Mucosa of stomach (tissue), 1 donor: ENCODE measurements around the gene UBTD2.

Source experiments
- H3K27me3 ChIP-seq: one replicate; pipeline ENCODE4 v1.7.0; 2013; ENCODE audit warnings: mild to moderate bottlenecking, low read length; ENCODE audit not compliant: control insufficient read depth, insufficient read depth
- H3K36me3 ChIP-seq: one replicate; pipeline ENCODE4 v1.7.0; 2013; ENCODE audit warnings: low read length; ENCODE audit not compliant: control insufficient read depth, insufficient read depth
- H3K4me1 ChIP-seq: one replicate; pipeline ENCODE4 v1.7.0; 2013; ENCODE audit warnings: mild to moderate bottlenecking, low read length; ENCODE audit not compliant: control insufficient read depth, insufficient read depth
- H3K4me3 ChIP-seq: one replicate; pipeline ENCODE4 v1.7.0; 2013; ENCODE audit warnings: low read length
- H3K9ac ChIP-seq: one replicate; pipeline ENCODE4 v1.7.0; 2013; ENCODE audit warnings: mild to moderate bottlenecking, low read length, moderate library complexity
- H3K9me3 ChIP-seq: one replicate; pipeline ENCODE4 v1.7.0; 2013; ENCODE audit warnings: mild to moderate bottlenecking, low read length, moderate library complexity; ENCODE audit not compliant: control insufficient read depth
- donor health status: Pancreatic carcinoma.

UBTD2 gene

GRCh38 chr5:172170251-172170701 lies 113.3 kb downstream of the UBTD2 start:
- Histone ChIP-seq H3K4me1 (peaks cover 10% of the 10 kb centered on the region), H3K9ac (no peak overlapping the region), H3K36me3 (no peaks in the 10 kb centered on the region), H3K27me3 (no peaks in the 10 kb centered on the region), H3K4me3 (no peak overlapping the region), H3K9me3 (no peaks in the 10 kb centered on the region)

GRCh38 chr5:172169216-172169615 lies 114.3 kb downstream of the UBTD2 start:
- Histone ChIP-seq H3K4me3 (no peak overlapping the region), H3K9ac (no peak overlapping the region), H3K36me3 (no peaks in the 10 kb centered on the region), H3K4me1 (peaks cover 15% of the 10 kb centered on the region), H3K27me3 (no peaks in the 10 kb centered on the region), H3K9me3 (no peaks in the 10 kb centered on the region)

- Histone ChIP-seq H3K9me3 (no peaks in the 10 kb centered on the region), H3K27me3 (no peaks in the 10 kb centered on the region), H3K4me3 (no peak overlapping the region), H3K9ac (no peak overlapping the region), H3K4me1 (peaks cover 15% of the 10 kb centered on the region), H3K36me3 (no peaks in the 10 kb centered on the region)
Measured at GRCh38 chr5:172168311-172168710, 115.3 kb downstream of the UBTD2 start.

GRCh38 chr5:172167895-172168294 lies 115.7 kb downstream of the UBTD2 start:
- H3K9me3 ChIP-seq, result no peaks in the 10 kb centered on the region
- no peak overlapping the region for H3K9ac ChIP-seq
- H3K36me3 ChIP-seq, result no peaks in the 10 kb centered on the region
- peaks cover 15% of the 10 kb centered on the region for H3K4me1 ChIP-seq
- no peak overlapping the region for H3K4me3 ChIP-seq
- H3K27me3 ChIP-seq, result no peaks in the 10 kb centered on the region

GRCh38 chr5:172166030-172166826 lies 117.3 kb downstream of the UBTD2 start:
- H3K9ac ChIP-seq, result no peak overlapping the region
- peaks cover 15% of the 10 kb centered on the region for H3K4me1 ChIP-seq
- no peak overlapping the region for H3K4me3 ChIP-seq
- no peaks in the 10 kb centered on the region for H3K27me3 ChIP-seq
- H3K9me3 ChIP-seq, result no peaks in the 10 kb centered on the region
- no peaks in the 10 kb centered on the region for H3K36me3 ChIP-seq

GRCh38 chr5:172165465-172165864 lies 118.1 kb downstream of the UBTD2 start:
- H3K9me3 ChIP-seq, result no peaks in the 10 kb centered on the region

GRCh38 chr5:172164769-172165212 lies 118.8 kb downstream of the UBTD2 start:
- peaks cover 15% of the 10 kb centered on the region for H3K4me1 ChIP-seq
- H3K27me3 ChIP-seq, result no peaks in the 10 kb centered on the region
- H3K36me3 ChIP-seq, result no peaks in the 10 kb centered on the region
- no peak overlapping the region for H3K9ac ChIP-seq
- no peak overlapping the region for H3K4me3 ChIP-seq
- H3K9me3 ChIP-seq, result no peaks in the 10 kb centered on the region

More at GRCh38 chr5:172165465-172165864, 118.1 kb downstream of the UBTD2 start:
- H3K27me3 ChIP-seq, result no peaks in the 10 kb centered on the region
- no peaks in the 10 kb centered on the region for H3K36me3 ChIP-seq
- H3K4me3 ChIP-seq, result no peak overlapping the region
- H3K4me1 ChIP-seq, result peaks cover 15% of the 10 kb centered on the region
- H3K9ac ChIP-seq, result no peak overlapping the region

GRCh38 chr5:172163346-172163745 lies 120.2 kb downstream of the UBTD2 start:
- no peak overlapping the region for H3K9ac ChIP-seq
- no peaks in the 10 kb centered on the region for H3K27me3 ChIP-seq
- H3K36me3 ChIP-seq, result no peaks in the 10 kb centered on the region
- H3K4me3 ChIP-seq, result no peak overlapping the region
- peaks cover 15% of the 10 kb centered on the region for H3K4me1 ChIP-seq
- no peaks in the 10 kb centered on the region for H3K9me3 ChIP-seq

GRCh38 chr5:172162987-172163343 lies 120.6 kb downstream of the UBTD2 start:
- no peaks in the 10 kb centered on the region for H3K27me3 ChIP-seq
- no peaks in the 10 kb centered on the region for H3K9me3 ChIP-seq
- H3K36me3 ChIP-seq, result no peaks in the 10 kb centered on the region
- H3K4me1 ChIP-seq, result peaks cover 13% of the 10 kb centered on the region
- no peak overlapping the region for H3K9ac ChIP-seq
- no peak overlapping the region for H3K4me3 ChIP-seq

GRCh38 chr5:172162323-172162986 lies 121.1 kb downstream of the UBTD2 start:
- Histone ChIP-seq H3K4me3 (no peak overlapping the region), H3K9me3 (no peaks in the 10 kb centered on the region), H3K27me3 (no peaks in the 10 kb centered on the region), H3K4me1 (peaks cover 10% of the 10 kb centered on the region), H3K36me3 (no peaks in the 10 kb centered on the region), H3K9ac (no peak overlapping the region)

- Histone ChIP-seq H3K9me3 (no peaks in the 10 kb centered on the region), H3K27me3 (no peaks in the 10 kb centered on the region), H3K36me3 (no peaks in the 10 kb centered on the region), H3K4me1 (peaks cover 10% of the 10 kb centered on the region), H3K9ac (no peak overlapping the region), H3K4me3 (no peak overlapping the region)
Measured at GRCh38 chr5:172160506-172160905, 123.1 kb downstream of the UBTD2 start.
